Activated CD4-positive, CD25-positive, alpha-beta regulatory T cell treated with anti-CD3 and anti-CD28 coated beads, Interleukin-2, amount 50 U/mL, for 24 hours (primary cell): ENCODE data around the gene ARL6IP4.
"Not testable (repeated sequence)": the region's sequence is repeated elsewhere in the genome, so short reads cannot be mapped to it uniquely, and the experiment has no call there.

Experiments used
- ATAC-seq, 2 donors: fragments of 150-1000 bp; cut with Tn5 transposase; one replicate each; pipeline ENCODE4 v1.10.0; 2021; ENCODE audit warnings: mild to moderate bottlenecking in 1 of 2, moderate library complexity in 1 of 2

ARL6IP4 gene

DNA sequence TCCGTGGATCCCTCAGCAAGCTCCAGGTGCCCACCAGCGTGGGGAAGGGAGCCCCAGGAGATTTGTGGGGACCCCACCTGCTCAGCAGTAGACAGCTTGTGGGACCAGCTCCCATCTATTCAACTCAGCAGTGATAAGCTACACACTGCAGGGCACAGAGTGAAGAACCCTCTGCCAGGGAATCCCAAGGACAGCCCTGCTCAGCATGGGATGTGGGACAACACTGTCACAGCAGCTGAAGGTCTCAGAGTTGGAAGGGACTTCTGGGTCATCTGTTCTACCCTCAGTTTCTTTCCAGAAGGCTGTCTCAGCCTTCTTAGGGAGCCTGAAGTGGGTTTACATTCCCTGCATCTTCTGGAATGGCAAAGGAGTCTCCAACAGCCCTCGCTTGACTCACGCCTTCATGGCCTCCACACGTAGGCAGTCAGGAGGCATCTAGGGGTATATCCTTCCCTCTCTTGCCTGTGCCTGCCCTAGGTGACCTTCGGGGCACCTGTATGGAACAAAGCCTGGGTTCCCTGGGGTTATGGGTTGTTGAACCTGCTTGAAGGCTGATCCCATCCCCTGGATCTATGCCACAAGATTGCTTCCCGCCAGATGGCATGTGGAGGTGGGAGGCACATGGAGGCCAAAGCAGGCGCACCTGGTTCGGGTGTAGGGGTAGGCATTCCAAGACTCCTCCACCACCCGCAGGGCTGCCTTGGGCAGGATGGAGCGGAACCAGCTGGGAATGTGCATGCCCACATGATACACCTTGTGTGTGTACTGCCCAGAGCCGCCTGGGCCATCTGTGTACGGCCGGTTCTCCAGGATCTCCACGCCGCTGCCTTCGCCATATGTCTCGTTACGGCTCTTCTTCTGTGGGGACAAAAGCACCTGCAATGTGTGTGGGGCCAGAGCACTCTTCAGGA is 33.0 kb downstream of the ARL6IP4 start:
- no peak for ATAC-seq

DNA sequence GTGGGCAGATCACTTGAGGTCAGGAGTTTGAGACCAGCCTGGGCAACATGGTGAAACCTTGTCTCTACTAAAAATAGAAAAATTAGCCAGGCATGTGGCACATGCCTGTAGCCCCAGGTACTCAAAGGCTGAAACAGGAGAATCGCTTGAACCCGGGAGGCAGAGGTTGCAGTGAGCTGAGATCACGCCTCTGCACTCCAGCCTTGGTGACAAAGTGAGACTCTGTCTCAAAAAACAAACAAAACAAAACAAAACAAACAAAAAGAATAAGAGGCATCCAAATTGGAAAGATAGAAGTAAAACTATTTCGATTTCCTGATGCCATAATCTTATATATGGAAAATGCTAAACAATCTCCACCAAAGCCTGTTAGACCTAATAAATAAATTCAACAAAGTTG is 34.0 kb downstream of the ARL6IP4 start:
- ATAC-seq, result not testable (repeated sequence)

DNA sequence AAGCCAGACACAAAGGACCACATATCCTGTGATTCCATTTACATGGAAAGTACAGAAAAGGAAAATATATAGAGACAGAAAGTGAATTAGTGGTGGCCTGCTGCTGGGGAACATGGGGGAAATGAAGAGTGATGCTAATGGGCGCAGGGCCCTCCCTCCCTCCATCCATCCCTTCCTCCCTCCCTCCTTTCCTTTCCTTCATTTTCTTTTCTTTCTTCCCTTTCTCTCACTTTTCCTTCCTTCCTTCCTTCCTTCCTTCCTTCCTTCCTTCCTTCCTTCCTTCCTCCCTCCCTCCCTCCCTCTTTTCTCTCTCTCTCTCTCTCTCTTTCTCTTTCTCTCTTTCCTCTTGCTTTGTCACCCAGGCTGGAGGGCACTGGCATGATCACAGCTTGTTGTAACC is 37.3 kb downstream of the ARL6IP4 start:
- no peak for ATAC-seq

DNA sequence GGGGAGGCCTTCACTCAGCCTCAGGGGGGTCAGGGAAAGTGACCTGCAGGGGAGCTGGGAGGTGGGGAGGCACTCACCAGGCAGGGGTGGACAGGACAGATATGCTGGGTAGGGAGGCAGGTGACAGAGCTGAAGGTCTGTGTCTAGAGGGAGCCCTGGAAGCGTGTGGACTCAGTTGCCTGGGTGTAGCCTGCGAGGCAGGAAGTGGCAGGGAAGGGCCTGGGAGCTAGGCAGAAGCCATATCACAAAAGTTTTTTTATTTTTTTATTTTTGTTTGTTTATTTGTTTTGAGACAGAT is 39.3 kb downstream of the ARL6IP4 start:
- no peak for ATAC-seq

DNA sequence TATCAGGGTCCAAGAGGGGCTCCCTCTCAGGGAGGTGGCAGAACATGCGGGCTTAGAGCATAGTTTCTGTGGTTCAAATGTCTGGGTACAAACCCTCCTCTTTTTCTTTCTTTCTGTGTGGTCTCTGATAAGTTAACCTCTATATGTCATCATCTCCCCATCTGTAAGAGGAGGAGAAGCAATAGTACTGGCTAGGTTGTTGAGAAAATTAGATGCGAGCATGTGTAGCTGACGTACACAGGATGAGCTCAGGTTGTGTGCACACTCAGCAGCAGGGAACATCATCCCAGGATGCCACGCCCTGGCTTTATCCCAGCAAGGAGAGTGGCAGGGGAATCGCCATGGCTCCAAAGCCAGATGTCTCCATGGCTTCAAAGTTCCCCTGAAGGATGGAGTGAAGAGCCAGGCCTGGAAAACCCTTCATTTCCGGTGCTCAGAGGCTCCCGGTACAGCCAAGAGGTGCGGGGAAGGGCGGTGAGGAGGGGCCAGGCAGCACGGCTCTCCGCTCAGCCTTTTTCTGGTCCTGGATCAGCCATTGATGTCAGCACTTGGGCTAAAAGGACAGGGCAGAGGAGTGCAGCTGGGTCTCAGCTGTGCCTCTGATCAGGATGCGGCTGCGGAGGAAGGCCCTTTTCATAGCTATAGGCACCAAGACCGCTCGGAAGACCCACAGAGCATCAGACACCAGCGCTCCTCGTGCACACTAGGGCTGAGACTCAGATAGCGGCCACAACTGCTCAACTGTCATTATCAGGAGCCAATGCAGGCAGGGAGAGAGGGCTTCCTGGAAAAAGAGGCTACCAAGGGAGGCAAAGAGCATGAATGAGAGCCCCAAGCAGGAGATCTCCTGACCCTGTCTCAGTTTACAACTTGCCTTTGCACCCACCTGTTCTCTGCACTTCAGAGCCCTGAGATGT is 41.5 kb downstream of the ARL6IP4 start:
- no peak for ATAC-seq

DNA sequence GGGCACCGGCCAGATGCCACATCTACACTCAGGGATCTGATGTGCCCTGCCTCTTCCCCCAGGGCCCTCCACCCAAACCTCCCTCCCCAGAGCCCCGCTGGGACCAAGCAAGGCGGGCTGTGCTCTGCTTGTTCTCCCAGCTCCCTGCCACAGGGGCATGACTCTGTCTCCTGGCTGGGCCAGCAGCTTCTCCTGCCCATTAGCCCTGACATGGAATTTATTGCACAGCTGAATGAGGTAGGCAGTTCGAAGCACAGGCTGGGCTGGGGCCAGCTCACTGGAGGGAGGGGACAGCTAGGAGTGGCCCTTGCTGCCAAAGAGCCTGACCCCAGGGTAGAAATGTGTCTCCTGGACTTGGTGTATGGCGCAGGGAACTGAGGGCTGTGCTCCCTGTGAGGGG is 42.4 kb downstream of the ARL6IP4 start:
- no peak for ATAC-seq

DNA sequence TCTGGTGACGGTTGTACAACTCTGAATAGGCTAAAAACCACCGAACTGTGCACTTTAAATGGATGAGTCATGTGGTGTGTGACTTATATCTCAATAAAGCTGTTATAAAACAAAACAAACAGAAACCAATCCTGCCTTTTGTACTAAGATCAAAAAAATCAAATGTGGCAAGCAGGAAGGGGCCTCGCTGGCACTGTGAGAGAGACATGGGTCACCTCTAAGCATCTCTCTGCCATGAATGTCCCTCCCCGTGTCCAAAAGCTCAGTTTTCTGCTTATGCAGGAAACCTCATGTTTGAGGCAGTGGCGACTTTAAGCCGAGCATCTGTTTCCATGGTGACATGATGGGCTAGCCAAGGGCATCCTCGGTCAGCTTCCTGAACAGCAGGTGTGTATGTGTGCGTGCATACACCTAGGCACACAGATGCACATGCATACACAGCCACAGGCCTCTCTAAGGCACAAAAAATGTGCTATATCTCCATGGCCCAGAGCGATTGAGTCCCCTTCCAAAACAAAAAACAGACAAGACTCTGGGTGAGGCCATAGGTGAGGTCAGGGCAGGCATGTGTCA is 44.4 kb downstream of the ARL6IP4 start:
- ATAC-seq, result peak; percentile 94 to 96

DNA sequence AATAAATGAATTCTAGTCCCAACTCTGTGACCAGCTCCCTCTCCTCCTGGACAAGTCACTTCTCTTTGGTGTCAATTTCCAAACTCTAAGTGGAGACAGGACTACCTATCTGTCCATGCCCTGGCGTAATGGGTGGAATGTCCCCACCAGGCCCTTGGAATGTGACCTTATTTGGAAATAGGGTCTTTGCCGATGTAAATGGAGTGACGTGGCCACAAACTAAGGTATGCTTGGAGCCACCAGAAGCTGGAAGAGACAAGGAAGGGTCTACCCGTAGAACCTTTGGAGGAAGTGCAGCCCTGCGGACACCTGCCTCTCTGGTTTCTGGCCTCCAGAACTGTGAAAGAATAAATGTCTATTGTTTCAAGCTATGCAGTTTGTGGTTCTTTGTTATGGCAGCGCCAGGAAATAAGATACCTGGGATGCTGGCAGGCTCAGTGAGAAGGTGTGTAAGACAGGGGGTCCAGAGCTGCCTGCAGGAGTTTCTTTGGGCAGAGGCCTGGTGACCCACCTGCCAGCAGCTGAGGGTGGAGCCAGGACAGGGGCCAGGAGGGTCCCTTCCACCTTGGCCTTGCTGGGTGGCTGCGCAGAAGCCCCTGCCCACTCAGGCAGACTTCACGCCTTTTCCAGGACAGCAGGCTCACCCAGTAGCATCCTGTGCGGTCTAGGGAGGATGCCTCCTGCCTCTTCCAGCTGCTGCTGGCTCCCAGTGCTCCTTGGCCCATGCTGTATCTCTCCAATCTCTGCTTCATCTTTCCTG is 45.8 kb downstream of the ARL6IP4 start:
- ATAC-seq, result no peak

DNA sequence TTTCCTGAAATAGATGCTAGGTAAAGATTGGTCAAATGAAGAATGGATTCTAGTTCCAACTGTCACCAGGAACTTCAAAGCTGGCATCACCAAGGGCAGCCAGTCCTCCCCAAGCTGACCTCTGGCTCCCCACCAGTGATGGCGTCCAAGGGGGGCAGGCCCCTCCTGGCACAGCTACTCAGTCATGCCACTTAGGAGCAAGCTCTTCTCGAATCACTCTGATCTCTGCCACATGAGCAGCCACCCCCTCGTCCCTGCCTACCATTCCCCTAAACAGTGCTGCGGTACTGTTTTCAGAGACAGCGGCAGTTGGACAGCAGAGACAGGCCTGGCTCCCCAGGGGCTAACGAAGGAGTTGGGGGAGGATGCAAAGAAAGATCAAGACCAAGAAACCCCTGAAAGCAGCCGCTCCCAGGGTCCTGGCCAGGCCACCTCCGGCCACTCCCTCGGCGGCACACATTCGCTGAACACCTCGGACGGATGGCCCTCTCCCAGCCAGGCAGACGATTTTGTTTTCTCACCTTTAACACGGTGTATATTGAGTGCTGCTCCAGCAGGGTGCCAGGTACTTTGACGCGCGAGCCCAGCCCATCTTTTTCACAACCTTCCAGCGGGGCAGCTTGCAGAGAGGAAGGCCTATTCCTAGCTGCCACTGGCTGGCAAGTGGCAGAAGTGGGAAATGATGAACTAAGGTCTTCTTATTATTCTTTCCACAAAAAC is 47.4 kb downstream of the ARL6IP4 start:
- ATAC-seq, result no peak

DNA sequence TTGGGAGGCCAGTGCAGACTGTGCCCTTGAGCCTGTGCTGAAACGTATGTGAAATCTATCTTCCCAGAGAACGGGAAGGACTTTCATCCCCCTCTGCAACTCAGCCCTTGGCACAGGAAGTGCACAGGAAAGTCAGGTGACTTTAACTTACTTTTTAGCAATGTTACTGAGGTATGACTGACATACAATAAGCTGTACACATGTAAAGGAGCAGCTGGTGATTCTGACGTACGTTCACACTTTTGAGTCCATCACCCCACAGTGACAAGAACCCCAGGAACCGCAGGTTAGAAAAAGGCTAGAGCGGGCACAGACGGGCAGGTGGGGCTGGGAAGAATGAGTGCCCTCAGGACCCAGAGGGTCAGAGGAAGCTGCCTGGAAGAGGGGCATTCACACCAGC is 48.0 kb downstream of the ARL6IP4 start:
- ATAC-seq, result no peak

DNA sequence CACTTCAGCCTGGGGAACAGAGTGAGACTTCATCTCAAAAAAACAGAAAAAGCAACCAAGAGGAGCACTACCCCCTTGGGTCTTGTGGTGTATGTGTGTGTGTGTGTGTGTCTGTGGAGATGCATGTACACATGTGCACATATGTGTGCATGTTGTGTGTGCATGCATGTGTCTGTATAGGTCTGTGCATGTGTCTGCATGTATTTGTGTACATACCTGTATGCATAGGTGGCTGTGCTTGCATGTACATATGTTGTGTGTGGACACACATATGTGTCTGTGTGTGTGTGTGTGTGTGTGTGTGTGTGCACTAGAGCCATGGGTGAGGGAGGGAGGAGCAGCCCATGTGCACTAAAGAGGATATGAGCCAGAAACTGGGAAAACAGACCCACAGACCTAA is 49.1 kb downstream of the ARL6IP4 start:
- no peak for ATAC-seq

DNA sequence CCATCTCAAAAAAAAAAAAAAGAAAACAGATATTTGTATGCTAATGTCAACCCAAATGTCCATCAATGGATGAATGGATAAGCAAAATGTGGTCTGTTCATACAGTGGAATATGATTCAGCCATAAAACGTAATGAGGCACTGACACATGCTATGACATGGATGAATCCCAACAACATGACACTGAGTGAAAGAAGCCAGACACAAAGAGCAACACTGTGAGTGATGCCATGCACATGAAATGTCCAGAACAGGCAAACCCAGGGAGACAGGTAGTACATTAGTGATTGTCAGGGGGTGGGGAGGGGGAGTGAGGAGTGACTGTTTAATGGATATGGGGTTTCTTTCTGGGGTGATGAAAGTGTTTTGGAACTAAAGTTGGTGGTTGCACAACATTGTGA is 50.2 kb downstream of the ARL6IP4 start:
- ATAC-seq, result no peak

DNA sequence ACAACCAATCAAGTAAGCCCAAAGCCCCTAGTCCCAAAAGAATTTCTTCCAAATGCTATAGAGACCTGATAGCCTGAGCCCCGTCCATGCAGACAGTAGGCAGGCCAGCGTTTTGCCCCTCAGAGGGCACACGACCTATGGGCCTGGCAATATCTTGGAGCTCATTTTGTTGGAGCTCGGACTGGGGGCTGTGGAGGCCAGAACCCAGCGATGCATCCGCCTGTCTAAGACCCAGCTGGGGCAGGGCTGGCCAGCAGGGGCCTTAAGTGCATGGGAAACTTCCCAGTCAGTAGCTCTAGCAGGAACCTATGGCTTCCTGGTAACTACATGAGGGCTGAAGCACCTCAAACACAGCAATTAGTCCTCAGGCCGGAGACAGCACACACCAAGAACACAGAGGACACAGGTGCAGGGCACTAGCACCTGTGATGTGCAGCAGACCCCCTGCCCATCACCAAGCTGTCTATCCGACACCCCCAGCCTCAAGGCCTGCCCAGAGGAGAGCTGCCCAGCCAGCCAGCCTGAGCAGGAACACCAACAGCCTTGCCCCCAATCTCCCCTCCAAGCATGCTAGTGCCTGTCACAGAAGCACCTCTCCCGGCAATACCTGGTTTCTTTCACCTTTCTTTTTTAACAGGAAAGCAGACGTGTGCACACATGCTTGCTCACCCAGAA is 50.8 kb downstream of the ARL6IP4 start:
- ATAC-seq, result no peak
